Upper lobe of left lung (tissue), 6 donors: Measurements from ENCODE around the gene LAMC1. TPM values are rescaled to one million over a fixed set of nuclear protein-coding genes. Genes with fewer than 3 reads are reported as not detected.

ENCODE experiments used
- ATAC-seq, 2 donors: fragments of 200-7000 bp; cut with Tn5 transposase; one replicate each; pipeline ENCODE4 v1.9.1; 2022; ENCODE audit warnings: mild to moderate bottlenecking in 2 of 2, moderate library complexity in 2 of 2; ENCODE audit not compliant: low FRiP score in 2 of 2
- DNase-seq, 2 donors: peaks; one replicate each; pipeline ENCODE4 v3.0.0-alpha.2; 2019 to 2020
- H3K27ac ChIP-seq, 4 donors: fragments of 200-600 bp; sonication (generic); one replicate each; pipeline ENCODE4 v1.5.1; 2016 to 2019
- H3K27me3 ChIP-seq, 4 donors: fragments of 200-600 bp; sonication (generic); one replicate each; pipeline ENCODE4 v1.5.1; 2017 to 2019
- H3K36me3 ChIP-seq, 4 donors: fragments of 200-600 bp; sonication (generic); one replicate each; pipeline ENCODE4 v1.5.1; 2016 to 2019
- H3K4me1 ChIP-seq, 4 donors: fragments of 200-600 bp; sonication (generic); one replicate each; pipeline ENCODE4 v1.5.1; 2018 to 2019
- H3K4me3 ChIP-seq, 4 donors: fragments of 200-600 bp; sonication (generic); one replicate each; pipeline ENCODE4 v1.5.1; 2017 to 2019; ENCODE audit warnings: mild to moderate bottlenecking in 2 of 4, moderate library complexity in 1 of 4
- H3K9me3 ChIP-seq, 4 donors: fragments of 200-600 bp; sonication (generic); one replicate each; pipeline ENCODE4 v1.5.1; 2018 to 2019
- EP300 ChIP-seq, 4 donors: sonication (generic); formaldehyde crosslinking; IDR thresholded peaks; one replicate each; pipeline ENCODE4 v1.5.1; 2017; ENCODE audit warnings: antibody characterized with exemption in 4 of 4, control low read depth in 2 of 4
- POLR2A ChIP-seq, 4 donors: fragments of 450-650 bp; IDR thresholded peaks; one replicate each; pipeline ENCODE4 v1.5.1; 2016 to 2017; ENCODE audit warnings: antibody characterized with exemption in 4 of 4, mild to moderate bottlenecking in 2 of 4
- POLR2AphosphoS5 ChIP-seq, 2 donors: sonication (generic); formaldehyde crosslinking; IDR thresholded peaks; one replicate each; pipeline ENCODE4 v1.5.1; 2017; ENCODE audit warnings: antibody characterized with exemption in 2 of 2
- WGBS, 2 donors: methylation state at CpG; one replicate each; pipeline ENCODE4 v1.1.5; 2017 to 2018; 5-methylcytosine and 5-hydroxymethylcytosine counted together
- total RNA-seq, 6 donors: library from RNA; depleted of rRNA in 4 of 6; stranded (reverse); fragments of >200 nt in 4 of 6; gene quantifications; one replicate each; pipeline versions ENCODE4 v1.1.0 to v1.2.1, GENCODE V29; 2016 to 2021
- TF ChIP-seq, protein P1 (sequence below), 6 experiments: fragments of 450-650 bp in 4 of 6; fragments of 200-600 bp in 2 of 6; sonication (generic) in 2 of 6; IDR thresholded peaks; one replicate each; pipeline ENCODE4 v1.5.1; 2016 to 2019; ENCODE audit warnings: antibody characterized with exemption in 6 of 6
- donor health status: DM: no; HTN: no; CAD: no; lungs with moderate emphysema.
- donor health status: DM: no; HTN: yes; CAD: no; lungs with severe emphysema.

The LAMC1 gene
- total RNA-seq, 6 donors from 2014 or later: 92.0 to 232 (median 134) TPM

DNA sequence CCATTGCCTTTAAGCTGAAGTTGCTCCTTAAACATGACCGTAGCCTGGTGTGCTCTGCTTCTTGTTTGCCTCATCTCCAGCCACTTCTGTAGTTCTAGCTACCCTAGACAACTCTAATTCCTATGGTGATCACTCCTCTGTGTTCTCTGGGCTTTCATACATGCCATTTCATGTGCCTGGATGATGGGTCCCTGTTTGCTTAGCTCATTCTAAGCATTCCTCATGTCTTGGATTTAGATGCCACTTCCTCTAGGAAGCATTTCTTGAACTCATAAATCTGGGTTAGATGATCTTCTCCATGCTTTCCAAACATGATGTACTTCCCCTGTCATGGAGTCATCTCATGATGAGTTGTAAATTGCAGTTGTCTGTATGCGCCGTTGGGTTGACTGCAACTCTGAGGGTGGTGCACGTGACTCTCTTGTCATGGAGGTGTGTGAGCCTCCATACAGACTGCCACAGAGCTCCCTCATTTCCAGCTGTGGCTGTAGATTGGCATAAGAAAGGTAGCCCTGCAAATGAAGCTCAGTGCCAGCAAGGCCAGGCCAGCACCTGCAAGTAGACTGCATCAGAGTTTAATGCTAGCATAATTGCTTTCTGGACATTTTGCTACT is 77.2 kb downstream of the LAMC1 start:
- H3K27me3 ChIP-seq: no peaks in the 10 kb centered on the region
- H3K27ac ChIP-seq: no peak overlapping the region
- no peak for ATAC-seq
- TF ChIP-seq POLR2AphosphoS5 (IDR thresholded peaks at IDR 0.05): no peak
- no peak for TF ChIP-seq EP300 (IDR thresholded peaks at IDR 0.05)
- TF ChIP-seq POLR2A (IDR thresholded peaks at IDR 0.05): no peak
- TF ChIP-seq, protein P1, sequence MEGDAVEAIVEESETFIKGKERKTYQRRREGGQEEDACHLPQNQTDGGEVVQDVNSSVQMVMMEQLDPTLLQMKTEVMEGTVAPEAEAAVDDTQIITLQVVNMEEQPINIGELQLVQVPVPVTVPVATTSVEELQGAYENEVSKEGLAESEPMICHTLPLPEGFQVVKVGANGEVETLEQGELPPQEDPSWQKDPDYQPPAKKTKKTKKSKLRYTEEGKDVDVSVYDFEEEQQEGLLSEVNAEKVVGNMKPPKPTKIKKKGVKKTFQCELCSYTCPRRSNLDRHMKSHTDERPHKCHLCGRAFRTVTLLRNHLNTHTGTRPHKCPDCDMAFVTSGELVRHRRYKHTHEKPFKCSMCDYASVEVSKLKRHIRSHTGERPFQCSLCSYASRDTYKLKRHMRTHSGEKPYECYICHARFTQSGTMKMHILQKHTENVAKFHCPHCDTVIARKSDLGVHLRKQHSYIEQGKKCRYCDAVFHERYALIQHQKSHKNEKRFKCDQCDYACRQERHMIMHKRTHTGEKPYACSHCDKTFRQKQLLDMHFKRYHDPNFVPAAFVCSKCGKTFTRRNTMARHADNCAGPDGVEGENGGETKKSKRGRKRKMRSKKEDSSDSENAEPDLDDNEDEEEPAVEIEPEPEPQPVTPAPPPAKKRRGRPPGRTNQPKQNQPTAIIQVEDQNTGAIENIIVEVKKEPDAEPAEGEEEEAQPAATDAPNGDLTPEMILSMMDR (IDR thresholded peaks at IDR 0.05): no peak
- peaks cover 0 to 11% (median 0%) of the 10 kb centered on the region in 4 donors for H3K36me3 ChIP-seq
- no peaks in the 10 kb centered on the region for H3K9me3 ChIP-seq
- no peak for DNase-seq
- no peak overlapping the region for H3K4me3 ChIP-seq
- peaks cover 10 to 28% (median 19%) of the 10 kb centered on the region in 4 donors for H3K4me1 ChIP-seq
- 86 to 91% methylated on average over 4 of the region's 4 CpGs for WGBS, 2 donors

DNA sequence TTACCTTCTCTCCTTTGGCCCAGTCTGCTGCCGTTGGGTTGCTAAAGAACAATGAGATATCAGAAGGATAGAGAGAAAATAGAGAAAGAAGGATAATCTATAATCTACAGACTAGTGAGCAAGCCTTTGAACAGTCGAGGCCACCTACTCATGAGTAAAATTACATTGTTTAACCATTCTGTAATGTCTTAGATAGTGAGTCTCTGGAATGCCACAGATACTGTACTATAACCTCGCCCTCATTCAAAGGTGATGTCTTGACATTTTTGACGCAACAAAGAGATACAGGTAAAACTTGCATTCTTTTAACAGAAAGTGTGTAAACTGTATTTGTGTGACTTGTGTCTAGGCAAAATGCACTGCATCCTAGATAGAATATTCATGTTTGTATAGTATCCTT is 77.9 kb downstream of the LAMC1 start:
- H3K27me3 ChIP-seq: no peaks in the 10 kb centered on the region
- no peak for TF ChIP-seq POLR2A (IDR thresholded peaks at IDR 0.05)
- TF ChIP-seq, protein P1 (IDR thresholded peaks at IDR 0.05): no peak
- no peak for TF ChIP-seq POLR2AphosphoS5 (IDR thresholded peaks at IDR 0.05)
- TF ChIP-seq EP300 (IDR thresholded peaks at IDR 0.05): no peak
- DNase-seq: no peak
- no peak overlapping the region for H3K27ac ChIP-seq
- no peak for ATAC-seq
- 84 to 94% methylated on average over 4 of the region's 4 CpGs for WGBS, 2 donors
- H3K4me3 ChIP-seq: no peak overlapping the region
- H3K36me3 ChIP-seq: peaks cover 0 to 11% (median 0%) of the 10 kb centered on the region in 4 donors
- no peaks in the 10 kb centered on the region for H3K9me3 ChIP-seq
- H3K4me1 ChIP-seq: peaks cover 13 to 28% (median 19%) of the 10 kb centered on the region in 4 donors

- no peaks in the 10 kb centered on the region for H3K9me3 ChIP-seq
- peaks cover 13 to 34% (median 19%) of the 10 kb centered on the region in 4 donors for H3K4me1 ChIP-seq
- TF ChIP-seq POLR2AphosphoS5 (IDR thresholded peaks at IDR 0.05): no peak
- TF ChIP-seq, protein P1 (IDR thresholded peaks at IDR 0.05): no peak
- no peak for TF ChIP-seq EP300 (IDR thresholded peaks at IDR 0.05)
- H3K27ac ChIP-seq: no peak overlapping the region
- ATAC-seq: peak in 1 of 2 donors; percentile 69
- H3K36me3 ChIP-seq: peaks cover 0 to 11% (median 0%) of the 10 kb centered on the region in 4 donors
- peak in 1 of 2 donors; percentile 34 for DNase-seq
- no peaks in the 10 kb centered on the region for H3K27me3 ChIP-seq
- H3K4me3 ChIP-seq: no peak overlapping the region
- 45 to 49% methylated on average over 8 of the region's 8 CpGs for WGBS, 2 donors
These were observed 78.6 kb downstream of the LAMC1 start for GRCh38 chr1:183101841-183102276.

DNA sequence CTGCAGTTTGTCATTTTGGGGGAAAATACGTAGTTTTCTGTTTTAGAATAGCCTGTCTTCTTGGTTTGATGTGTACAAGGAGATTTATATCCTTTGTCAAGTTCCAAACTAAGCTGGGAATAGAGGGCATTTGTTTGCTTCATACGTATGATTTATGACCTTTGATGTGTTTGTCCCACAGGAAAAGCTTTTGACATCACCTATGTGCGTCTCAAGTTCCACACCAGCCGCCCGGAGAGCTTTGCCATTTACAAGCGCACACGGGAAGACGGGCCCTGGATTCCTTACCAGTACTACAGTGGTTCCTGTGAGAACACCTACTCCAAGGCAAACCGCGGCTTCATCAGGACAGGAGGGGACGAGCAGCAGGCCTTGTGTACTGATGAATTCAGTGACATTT is 79.9 kb downstream of the LAMC1 start:
- Histone ChIP-seq H3K4me1 (peaks cover 3 to 30% (median 10%) of the 10 kb centered on the region in 4 donors), H3K27ac (peak overlapping the region in 3 of 4 donors; percentile 8 to 30 (median 25))
- WGBS, 2 donors: 75 to 81% methylated on average over 8 to 11 of the region's 11 CpGs

More for the DNA sequence above, 79.9 kb downstream of the LAMC1 start:
- H3K9me3 ChIP-seq: no peaks in the 10 kb centered on the region
- no peak overlapping the region for H3K4me3 ChIP-seq
- no peak for ATAC-seq
- peak in 1 of 2 donors; percentile 33 for DNase-seq
- H3K36me3 ChIP-seq: peaks cover 0 to 11% (median 0%) of the 10 kb centered on the region in 4 donors
- no peak for TF ChIP-seq POLR2A (IDR thresholded peaks at IDR 0.05)
- no peak for TF ChIP-seq POLR2AphosphoS5 (IDR thresholded peaks at IDR 0.05)
- no peak for TF ChIP-seq EP300 (IDR thresholded peaks at IDR 0.05)
- TF ChIP-seq, protein P1 (IDR thresholded peaks at IDR 0.05): no peak
- H3K27me3 ChIP-seq: no peaks in the 10 kb centered on the region
